Calu3 (cell line): Measurements from ENCODE around the gene KRT86. TPM values are rescaled to one million over a fixed set of nuclear protein-coding genes. Genes with fewer than 3 reads are reported as not detected.

ENCODE experiments used
- BruUV-seq: library from RNA; stranded (reverse); fragments of 400-500 nt; replicated peaks from 2 replicates; lab custom pipeline; 2021; lab: Mats Ljungman, UMichigan
- CTCF ChIA-PET: fragments of 300-600 bp; sonication (Branson Sonifier 250); formaldehyde crosslinking; loops from one replicate; lab custom pipeline; 2022; ENCODE audit warnings: antibody characterized with exemption; lab: Charles Lee
- DNase-seq: peaks from one replicate; pipeline ENCODE4 v3.0.0; 2022
- H3K27ac Mint-ChIP-seq: one replicate; pipeline ENCODE4 v1.8.0; 2022; ENCODE audit warnings: mixed read lengths; ENCODE audit not compliant: unreplicated experiment
- H3K27me3 Mint-ChIP-seq: one replicate; pipeline ENCODE4 v1.8.0; 2022; ENCODE audit warnings: mixed read lengths; ENCODE audit not compliant: unreplicated experiment
- H3K36me3 Mint-ChIP-seq: one replicate; pipeline ENCODE4 v1.8.0; 2022; ENCODE audit warnings: mild to moderate bottlenecking, moderate library complexity, mixed read lengths; ENCODE audit not compliant: insufficient read depth, unreplicated experiment
- H3K4me1 Mint-ChIP-seq: one replicate; pipeline ENCODE4 v1.8.0; 2022; ENCODE audit warnings: mild to moderate bottlenecking, low read depth, mixed read lengths; ENCODE audit not compliant: unreplicated experiment
- H3K4me3 Mint-ChIP-seq: one replicate; pipeline ENCODE4 v1.8.0; 2022; ENCODE audit warnings: mild to moderate bottlenecking, low read depth, moderate library complexity, mixed read lengths; ENCODE audit not compliant: unreplicated experiment
- H3K9me3 Mint-ChIP-seq: one replicate; pipeline ENCODE4 v1.8.0; 2022; ENCODE audit warnings: low read depth, mixed read lengths; ENCODE audit not compliant: unreplicated experiment
- CTCF ChIP-seq: fragments of 200-600 bp; IDR thresholded peaks from one replicate; pipeline ENCODE4 v1.8.0; 2022; ENCODE audit warnings: antibody characterized with exemption; ENCODE audit not compliant: unreplicated experiment
- intact Hi-C: fragments of 100-400 bp; cut with micrococcal nuclease; formaldehyde crosslinking; loops from one replicate; pipeline ENCODE4 v1.10.0; 2022; ENCODE audit not compliant: unreplicated experiment
- total RNA-seq: library from RNA; stranded (reverse); gene quantifications from 2 replicates; pipeline ENCODE4 v1.2.3, GENCODE V29; 2022

KRT86 gene
- total RNA-seq, 1 experiment from 2014 or later, result 3.6 TPM

DNA sequence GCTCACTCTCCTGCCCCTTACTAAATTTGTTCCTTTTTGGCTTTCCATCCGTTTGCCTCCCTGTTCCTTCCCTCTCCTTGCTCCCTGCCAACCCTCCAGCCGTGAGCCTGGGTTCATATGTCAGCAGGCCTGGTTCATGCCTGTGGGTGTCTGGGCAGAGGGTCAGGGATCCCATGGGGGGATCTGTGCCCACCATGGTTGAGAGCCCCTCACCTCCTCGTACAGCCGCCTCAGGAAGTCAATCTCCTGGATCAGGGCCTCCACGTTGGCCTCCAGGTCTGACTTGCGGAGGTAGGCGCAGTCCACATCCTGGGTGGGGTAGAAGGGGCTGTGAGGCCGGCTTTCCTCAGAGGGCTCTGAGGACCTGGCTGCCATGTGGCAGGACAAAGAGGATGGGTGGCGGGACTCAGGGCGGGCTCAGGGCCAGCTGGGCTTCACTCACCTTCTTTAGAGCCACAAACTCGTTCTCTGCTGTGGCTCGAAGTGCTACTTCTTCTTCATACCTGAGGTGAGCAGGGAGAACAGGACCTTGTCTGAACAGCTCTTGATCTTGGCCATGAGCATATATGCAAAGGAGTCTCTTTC, 43.1 kb downstream of the KRT86 start:
- CTCF ChIA-PET, result no interaction called here

DNA sequence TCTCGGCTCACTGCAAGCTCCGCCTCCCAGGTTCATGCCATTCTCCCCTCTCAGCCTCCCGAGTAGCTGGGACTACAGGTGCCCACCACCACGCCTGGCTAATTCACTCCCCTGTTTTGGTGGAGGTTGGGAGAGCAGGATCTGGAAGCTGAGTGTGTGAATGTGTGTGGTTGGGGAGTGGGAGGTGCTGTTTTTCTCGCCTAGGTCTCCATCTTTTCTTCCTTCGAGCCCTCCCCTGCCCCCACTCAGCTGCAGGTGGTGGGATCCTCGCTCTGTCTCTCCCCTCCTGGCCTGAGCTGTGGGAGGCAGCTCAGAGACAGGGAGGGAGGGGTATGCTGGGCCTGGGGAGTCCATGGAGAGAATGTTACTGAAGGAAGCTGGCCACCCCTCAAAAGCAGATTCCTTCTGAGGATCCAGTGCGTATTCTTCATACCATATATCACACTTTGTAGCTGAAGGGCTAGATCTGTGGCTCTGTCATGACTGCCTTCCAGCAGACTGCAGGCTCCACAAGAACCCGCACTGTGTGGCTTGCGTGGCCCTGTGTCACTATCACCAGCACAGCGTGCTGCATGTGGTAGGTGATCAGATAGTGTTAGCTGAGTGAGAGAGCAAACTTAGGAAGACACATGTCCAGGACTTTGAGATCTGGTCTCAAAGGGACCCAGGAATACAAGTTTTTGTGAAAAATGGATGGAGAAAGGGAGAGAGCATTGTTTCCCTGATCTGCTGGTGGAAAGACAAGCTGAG, 44.0 kb downstream of the KRT86 start:
- no peaks in the 10 kb centered on the region for H3K9me3 Mint-ChIP-seq
- no peak overlapping the region for H3K4me3 Mint-ChIP-seq
- DNase-seq, result no peak
- intact Hi-C loops, result no loop called here
- TF ChIP-seq CTCF, result no peak
- BruUV-seq, result no TSS peak
- CTCF ChIA-PET, result interaction anchor here (1.5 to 1.8 kb wide), 2 partner anchors 10 to 38 kb away, joined by 5 to 11 read pairs; no protein-coding TSS in a partner anchor
- H3K27me3 Mint-ChIP-seq, result peaks cover 3% of the 10 kb centered on the region
- no peak overlapping the region for H3K27ac Mint-ChIP-seq
- no peaks in the 10 kb centered on the region for H3K36me3 Mint-ChIP-seq
- H3K4me1 Mint-ChIP-seq, result peaks cover 8% of the 10 kb centered on the region

More for the DNA sequence above, 43.1 kb downstream of the KRT86 start:
- no TSS peak for BruUV-seq
- Mint-ChIP-seq H3K36me3 (no peaks in the 10 kb centered on the region), H3K4me3 (no peak overlapping the region), H3K27me3 (peaks cover 11% of the 10 kb centered on the region), H3K27ac (no peak overlapping the region), H3K9me3 (no peaks in the 10 kb centered on the region), H3K4me1 (peaks cover 17% of the 10 kb centered on the region)
- intact Hi-C loops, result no loop called here
- TF ChIP-seq CTCF, result no peak
- no peak for DNase-seq

DNA sequence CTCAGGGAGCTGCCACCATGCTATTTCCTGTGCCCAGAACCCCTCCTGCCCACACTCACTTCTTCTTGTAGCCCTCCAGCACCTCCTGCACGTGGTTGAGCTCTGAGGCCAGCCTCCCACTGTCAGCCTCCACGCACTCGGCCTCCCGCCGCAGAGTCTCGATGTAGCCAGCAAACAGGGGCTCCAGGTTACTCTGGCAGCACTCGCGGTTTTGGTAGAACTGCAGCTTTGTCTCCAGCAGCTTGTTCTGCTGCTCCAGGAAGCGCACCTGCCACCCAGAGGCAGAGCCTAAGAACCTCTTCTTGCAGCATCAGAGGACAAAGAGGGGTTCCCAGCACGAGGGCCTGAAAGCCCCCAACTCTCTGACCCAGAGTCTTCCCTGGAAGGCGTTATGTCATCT, 44.7 kb downstream of the KRT86 start:
- Mint-ChIP-seq H3K27me3 (no peaks in the 10 kb centered on the region), H3K27ac (no peak overlapping the region), H3K4me3 (no peak overlapping the region), H3K36me3 (no peaks in the 10 kb centered on the region), H3K4me1 (peaks cover 8% of the 10 kb centered on the region), H3K9me3 (no peaks in the 10 kb centered on the region)
- CTCF ChIA-PET, result interaction anchor here (1.5 to 1.8 kb wide), 2 partner anchors 11 to 39 kb away, joined by 5 to 11 read pairs; no protein-coding TSS in a partner anchor
- no TSS peak for BruUV-seq
- DNase-seq, result peak; percentile 37
- intact Hi-C loops, result no loop called here
- TF ChIP-seq CTCF, result no peak

- no peaks in the 10 kb centered on the region for H3K36me3 Mint-ChIP-seq
- intact Hi-C loops, result loop anchor here (10.0 kb wide), 1 partner anchor 76 kb away; no protein-coding TSS in a partner anchor
- TF ChIP-seq CTCF, result no peak
- H3K4me1 Mint-ChIP-seq, result peaks cover 8% of the 10 kb centered on the region
- H3K4me3 Mint-ChIP-seq, result no peak within 1 kb of the TSS
- DNase-seq, result no peak
- H3K27me3 Mint-ChIP-seq, result no peaks in the 10 kb centered on the region
- CTCF ChIA-PET, result no interaction called here
- H3K27ac Mint-ChIP-seq, result peak within 1 kb of the TSS; percentile 33
- no peaks in the 10 kb centered on the region for H3K9me3 Mint-ChIP-seq
- BruUV-seq, result no TSS peak
Observed at GRCh38 chr12:52320784-52321400, 46.4 kb downstream of the KRT86 start, which contains the start of gene KRT83. Gene KRT83 (minus strand): TSS chr12:52321398. CDS start chr12:52321335, 63 bp downstream.
